Measurements from ENCODE around the gene AP2A2.
"Not testable (repeated sequence)": the region's sequence is repeated elsewhere in the genome, so short reads cannot be mapped to it uniquely, and the experiment has no call there.

AP2A2 gene

GRCh38 chr11:954392-955153 is 28.9 kb downstream of the AP2A2 start:
- no peak for DNase-seq (ENCODE audit: low read depth in 2 of 2)

DNA sequence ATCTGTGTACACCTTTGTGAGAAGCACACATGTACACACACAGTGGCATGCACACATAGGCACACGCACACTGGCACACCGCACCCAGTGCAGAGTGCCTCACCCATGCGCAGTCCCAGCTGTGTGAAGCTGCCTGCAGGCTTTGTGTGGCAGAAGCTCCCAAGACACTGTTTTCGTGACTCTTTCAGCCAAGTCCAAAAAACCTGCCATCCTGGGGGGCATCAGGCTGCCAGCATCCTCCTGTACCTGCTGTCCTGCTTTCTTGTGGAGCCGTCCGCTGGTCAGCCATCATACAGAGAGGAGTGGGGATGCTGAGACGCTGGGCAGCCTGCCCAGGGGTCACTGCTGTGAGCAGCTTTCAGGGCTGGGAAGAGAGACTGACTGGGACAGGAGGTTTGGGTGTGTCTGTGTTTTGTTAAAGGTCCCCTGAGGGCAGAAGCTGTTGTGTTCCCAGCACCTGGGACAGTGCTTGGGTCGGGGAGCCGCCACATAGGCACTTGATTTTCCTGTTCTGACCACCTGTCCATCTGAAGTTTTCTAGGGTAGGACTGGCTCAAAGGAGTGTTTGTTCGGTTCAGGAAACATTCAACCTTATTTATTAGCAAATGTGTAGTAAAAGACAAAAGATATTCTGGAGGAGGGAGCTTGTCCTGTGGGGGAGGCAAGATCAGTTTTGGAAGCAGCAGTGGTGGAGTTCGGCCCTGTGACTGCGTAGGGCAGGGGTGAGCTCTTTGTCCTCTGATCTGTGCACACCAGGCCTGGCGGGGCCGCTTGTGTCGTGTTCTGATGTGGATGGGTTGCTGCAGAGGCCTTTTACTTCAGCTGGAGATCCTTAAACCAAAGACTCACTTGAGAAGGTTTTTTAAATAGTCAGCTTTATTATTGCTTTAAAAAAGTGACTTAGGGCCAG is 29.7 kb downstream of the AP2A2 start:
- DNase-seq (ENCODE audit: low read depth in 2 of 2), result no peak

- DNase-seq (ENCODE audit: low read depth in 2 of 2), result no peak
Observed at GRCh38 chr11:957212-957920, 31.7 kb downstream of the AP2A2 start.

DNA sequence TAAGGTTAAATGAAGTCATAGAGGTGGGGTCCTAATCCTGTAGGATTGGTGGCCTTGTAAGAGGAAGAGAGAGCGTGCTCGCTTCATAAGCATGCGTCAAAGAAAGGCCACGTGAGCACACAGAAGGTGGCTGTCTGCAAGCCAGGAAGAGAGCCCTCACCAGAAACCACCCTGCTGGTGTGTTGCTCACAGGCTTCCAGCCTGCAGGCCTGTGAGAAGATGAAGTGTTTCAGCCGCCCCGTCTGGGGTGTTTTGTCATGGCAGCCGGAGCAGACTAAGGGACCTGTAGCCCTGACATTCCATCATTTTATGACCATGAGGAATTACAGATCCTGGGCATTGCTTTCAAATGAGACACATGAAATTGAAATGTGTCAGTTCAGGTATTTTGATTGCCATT is 32.4 kb downstream of the AP2A2 start:
- no peak for DNase-seq (ENCODE audit: low read depth in 2 of 2)

GRCh38 chr11:959027-959426 is 33.4 kb downstream of the AP2A2 start:
- no peak for DNase-seq (ENCODE audit: low read depth in 2 of 2)

DNA sequence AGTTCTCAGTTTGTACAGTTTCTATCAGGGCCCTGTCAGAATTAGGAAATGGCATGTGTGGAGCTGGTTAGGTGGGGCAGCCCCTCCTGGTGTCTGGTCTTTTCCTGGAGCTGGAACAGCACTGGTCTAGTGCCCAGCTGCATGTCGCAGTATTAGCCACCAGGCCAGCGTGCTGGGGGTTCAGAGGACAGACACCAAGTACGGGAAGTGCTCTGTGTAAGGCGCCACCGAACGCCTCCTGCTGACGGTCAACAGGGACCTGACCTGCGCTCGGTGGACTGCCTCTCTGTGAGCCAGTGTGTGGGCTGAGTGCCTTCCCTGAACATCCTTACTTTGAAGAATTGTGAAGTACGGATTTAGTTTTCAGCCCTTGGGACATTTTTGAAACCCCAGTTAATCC is 33.9 kb downstream of the AP2A2 start:
- DNase-seq (ENCODE audit: low read depth in 2 of 2), result no peak

- DNase-seq (ENCODE audit: low read depth in 2 of 2), result not testable (repeated sequence)
Observed at GRCh38 chr11:961310-961920, 35.7 kb downstream of the AP2A2 start.

DNA sequence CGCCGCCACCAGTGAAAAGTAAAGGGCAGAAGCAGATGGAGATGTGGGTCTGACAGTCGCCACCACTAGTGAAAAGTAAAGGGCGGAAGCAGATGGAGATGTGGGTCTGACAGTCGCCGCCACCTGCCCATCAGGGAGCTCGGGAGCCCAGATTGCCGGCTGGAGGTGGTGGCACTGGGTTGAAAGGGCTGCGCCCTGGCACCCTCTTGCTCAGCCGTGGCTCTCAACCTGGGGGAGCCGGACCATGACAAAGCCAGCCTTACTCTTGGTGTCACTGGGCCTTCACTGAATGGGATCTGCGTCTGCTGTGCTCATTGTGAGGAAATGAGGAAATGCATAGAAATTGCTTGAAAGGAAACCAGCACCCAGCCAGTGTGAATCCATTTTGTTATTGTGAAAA is 36.3 kb downstream of the AP2A2 start:
- no peak for DNase-seq (ENCODE audit: low read depth in 2 of 2)

DNA sequence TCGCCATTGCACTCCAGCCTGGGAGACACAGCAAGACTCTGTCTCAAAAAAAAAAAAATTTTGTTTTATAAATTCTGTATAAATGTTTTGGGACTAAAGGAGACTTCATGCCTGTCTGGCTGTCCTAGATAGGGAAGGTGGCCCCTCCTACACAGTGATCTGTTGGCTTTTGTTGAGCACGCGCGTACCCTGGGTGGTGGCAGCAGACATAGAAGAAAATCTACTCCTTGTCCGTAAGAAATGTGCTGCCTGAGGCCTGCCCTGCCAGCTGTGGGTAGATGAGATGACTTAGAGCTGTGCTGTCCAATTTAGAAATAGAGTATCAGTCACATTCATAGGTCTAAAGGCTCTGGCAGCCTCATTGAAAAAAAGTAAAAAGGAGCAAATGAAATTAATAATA is 37.0 kb downstream of the AP2A2 start:
- no peak for DNase-seq (ENCODE audit: low read depth in 2 of 2)

DNA sequence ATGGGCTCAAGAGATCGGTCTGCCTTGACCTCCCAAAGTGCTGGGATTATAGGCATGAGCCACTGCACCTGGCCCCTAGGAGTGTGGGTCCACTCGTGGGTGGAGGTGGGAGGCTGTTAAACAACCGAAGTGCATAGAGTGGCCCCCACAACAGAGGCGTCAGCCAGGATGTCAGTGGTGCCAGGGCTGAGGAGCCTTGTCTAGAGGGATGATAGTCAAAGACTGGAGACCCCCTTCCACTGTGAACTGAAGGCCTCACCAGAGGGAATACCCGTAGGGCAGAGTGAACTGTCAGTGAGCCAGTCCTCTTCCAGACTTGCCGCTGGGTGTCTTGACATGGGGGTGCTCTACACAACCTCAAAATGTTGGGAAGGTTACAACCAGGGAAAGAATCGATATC is 38.2 kb downstream of the AP2A2 start:
- no peak for DNase-seq (ENCODE audit: low read depth in 2 of 2)

- DNase-seq (ENCODE audit: low read depth in 2 of 2), result no peak
Observed at GRCh38 chr11:965206-965775, 39.6 kb downstream of the AP2A2 start.

DNA sequence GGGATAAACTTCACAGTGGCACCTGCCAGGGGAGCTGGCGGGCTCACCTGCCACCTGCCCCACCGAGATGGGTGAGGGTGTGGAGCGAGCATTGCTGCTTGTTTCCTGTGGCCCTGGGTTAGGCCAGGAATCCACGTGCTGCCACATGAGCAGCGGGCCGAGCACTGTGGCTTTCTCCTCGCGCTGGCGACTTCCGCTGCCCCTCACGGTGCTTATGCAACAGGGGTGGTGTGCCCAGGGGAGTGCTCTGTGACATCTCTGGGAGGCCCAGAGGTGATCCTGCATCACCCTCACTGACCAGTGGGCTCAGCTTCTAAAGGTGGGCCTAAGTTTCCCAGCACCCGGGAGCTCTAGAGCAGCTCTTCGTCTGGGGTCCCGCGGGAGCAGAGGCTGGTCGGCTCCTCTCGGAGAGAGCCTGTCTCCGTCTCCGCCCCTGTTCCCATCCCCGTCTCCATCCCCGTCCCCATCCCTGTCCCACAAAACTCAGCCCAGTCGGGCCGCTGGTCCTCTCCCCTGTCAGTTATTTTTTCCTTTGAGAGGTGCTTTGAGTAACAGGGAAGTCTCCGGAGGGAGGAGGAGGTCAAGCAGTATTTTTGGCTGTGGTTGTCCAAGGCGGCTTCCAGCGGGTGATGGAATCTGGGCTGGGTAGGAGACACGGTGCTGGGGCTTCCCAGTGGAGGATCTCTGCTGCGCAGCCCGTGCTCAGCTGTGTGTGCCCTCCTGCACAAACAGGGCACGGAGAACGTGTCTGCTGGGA is 42.5 kb downstream of the AP2A2 start:
- DNase-seq (ENCODE audit: low read depth in 2 of 2), result no peak

- no peak for DNase-seq (ENCODE audit: low read depth in 2 of 2)
Observed at GRCh38 chr11:968822-969221, 43.2 kb downstream of the AP2A2 start.

GRCh38 chr11:969651-970205 is 44.1 kb downstream of the AP2A2 start:
- no peak for DNase-seq (ENCODE audit: low read depth in 2 of 2)

GRCh38 chr11:970319-970871 is 44.7 kb downstream of the AP2A2 start:
- DNase-seq (ENCODE audit: low read depth in 2 of 2), result no peak

DNA sequence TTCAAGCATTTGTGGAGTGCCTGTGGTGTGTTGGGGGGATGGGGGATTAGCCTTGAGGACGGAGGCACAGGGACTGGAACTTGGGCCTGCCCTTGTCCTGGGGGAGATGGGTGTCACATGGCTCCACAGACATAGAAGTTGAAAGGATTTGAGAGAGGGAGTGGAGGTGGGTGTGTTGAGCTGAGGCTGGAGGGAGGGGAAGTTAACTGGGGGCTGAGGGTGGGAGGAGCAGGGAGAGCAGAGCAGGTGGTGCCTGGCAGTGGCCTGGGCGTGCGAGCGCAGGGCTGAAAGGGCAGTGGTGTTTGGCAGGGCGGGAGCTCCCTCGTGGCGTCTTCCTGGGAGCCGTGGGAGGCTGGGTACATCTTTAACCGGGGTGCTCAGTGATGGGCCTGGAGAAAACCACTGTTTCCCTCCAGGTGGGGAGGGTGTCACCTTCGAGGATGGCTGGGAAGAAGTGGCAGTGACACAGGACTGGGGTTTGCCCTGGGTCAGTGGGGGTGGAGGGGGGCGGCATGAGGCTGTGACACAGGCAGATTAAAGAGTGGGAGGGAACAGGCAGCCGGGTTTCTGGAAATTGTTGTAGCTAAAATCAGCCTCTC is 45.5 kb downstream of the AP2A2 start:
- no peak for DNase-seq (ENCODE audit: low read depth in 2 of 2)

- no peak for DNase-seq (ENCODE audit: low read depth in 2 of 2)
Observed at GRCh38 chr11:971731-972365, 46.2 kb downstream of the AP2A2 start.

GRCh38 chr11:972523-973211 is 47.0 kb downstream of the AP2A2 start:
- no peak for DNase-seq (ENCODE audit: low read depth in 2 of 2)

DNA sequence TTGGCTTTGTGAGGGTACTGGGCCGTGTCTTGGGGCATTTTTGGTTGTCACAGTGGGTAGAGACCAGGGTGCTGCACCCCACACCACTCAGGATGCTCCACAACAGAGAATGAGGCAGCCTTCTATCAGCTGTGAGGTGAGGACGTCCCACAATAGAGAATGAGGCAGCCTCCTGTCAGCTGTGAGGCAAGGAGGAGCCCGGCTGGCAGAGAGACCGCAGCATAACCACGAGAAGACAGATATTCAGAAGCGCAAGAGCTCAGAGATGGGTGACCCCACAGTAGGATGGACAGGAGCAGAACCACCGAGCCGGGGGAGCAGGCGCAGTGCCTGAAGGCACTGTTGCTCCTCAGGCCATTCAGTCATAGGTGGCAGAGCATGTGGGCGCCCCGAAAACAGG is 47.6 kb downstream of the AP2A2 start:
- DNase-seq (ENCODE audit: low read depth in 2 of 2), result no peak

Data from stimulated activated CD4-positive, alpha-beta T cell treated with anti-CD3 and anti-CD28 coated beads, Interleukin-1b, Interleukin-23, amount 100 ng/mL, for 1 hour (primary cell).